GM21526 (cell line): ENCODE data around the gene TAC4.

Experiments used
- ATAC-seq: cut with Tn5 transposase; IDR thresholded peaks from one replicate; pipeline ENCODE4 v1.9.1; 2021; ENCODE audit warnings: moderate library complexity; ENCODE audit not compliant: unreplicated experiment, low FRiP score

Gene TAC4

GRCh38 chr17:49873926-49874325, 26.1 kb upstream of the TAC4 start:
- no peak for ATAC-seq

- no peak for ATAC-seq
These were observed 25.6 kb upstream of the TAC4 start for GRCh38 chr17:49873466-49873865.

- ATAC-seq: no peak
These were observed 25.0 kb upstream of the TAC4 start for GRCh38 chr17:49872754-49873377.

- no peak for ATAC-seq
These were observed 23.3 kb upstream of the TAC4 start for GRCh38 chr17:49871211-49871610.

GRCh38 chr17:49870298-49870697, 22.4 kb upstream of the TAC4 start:
- no peak for ATAC-seq

GRCh38 chr17:49869038-49869374, 21.1 kb upstream of the TAC4 start:
- ATAC-seq: no peak

GRCh38 chr17:49866882-49867413, 19.1 kb upstream of the TAC4 start:
- ATAC-seq: no peak

GRCh38 chr17:49866019-49866380, 18.1 kb upstream of the TAC4 start:
- ATAC-seq: no peak

- ATAC-seq: no peak
These were observed 15.0 kb upstream of the TAC4 start for GRCh38 chr17:49862781-49863331.

- ATAC-seq: no peak
These were observed 13.4 kb upstream of the TAC4 start for GRCh38 chr17:49861150-49861884.

- ATAC-seq: no peak
These were observed 12.4 kb upstream of the TAC4 start for GRCh38 chr17:49859991-49860953.

- no peak for ATAC-seq
These were observed 10.9 kb upstream of the TAC4 start for GRCh38 chr17:49858796-49859195.

- no peak for ATAC-seq
These were observed 6.3 kb upstream of the TAC4 start for GRCh38 chr17:49854126-49854525.

- ATAC-seq: no peak
These were observed 5.7 kb upstream of the TAC4 start for GRCh38 chr17:49853470-49854015.

- no peak for ATAC-seq
These were observed 3.8 kb upstream of the TAC4 start for GRCh38 chr17:49851387-49852291.

- no peak for ATAC-seq
These were observed 3.0 kb upstream of the TAC4 start for GRCh38 chr17:49850772-49851386.

- ATAC-seq: no peak
These were observed 2.3 kb upstream of the TAC4 start for GRCh38 chr17:49850218-49850610.

GRCh38 chr17:49848739-49849138, 870 bp upstream of the TAC4 start:
- ATAC-seq: no peak
